HG03460 (cell line): ENCODE results near the gene STX19.
A peak's percentile ranks its signal among the peaks of the same experiment; 100 is the strongest.

Source experiments
- ATAC-seq: cut with Tn5 transposase; IDR thresholded peaks from one replicate; pipeline ENCODE4 v1.9.1; 2021; ENCODE audit not compliant: unreplicated experiment

Gene STX19

GRCh38 chr3:94036909-94037507 is 8.6 kb upstream of the STX19 start:
- no peak for ATAC-seq

- no peak for ATAC-seq
Measured at GRCh38 chr3:94026623-94027022, 1.8 kb downstream of the STX19 start.

GRCh38 chr3:94024385-94024784 is 4.0 kb downstream of the STX19 start:
- no peak for ATAC-seq

DNA sequence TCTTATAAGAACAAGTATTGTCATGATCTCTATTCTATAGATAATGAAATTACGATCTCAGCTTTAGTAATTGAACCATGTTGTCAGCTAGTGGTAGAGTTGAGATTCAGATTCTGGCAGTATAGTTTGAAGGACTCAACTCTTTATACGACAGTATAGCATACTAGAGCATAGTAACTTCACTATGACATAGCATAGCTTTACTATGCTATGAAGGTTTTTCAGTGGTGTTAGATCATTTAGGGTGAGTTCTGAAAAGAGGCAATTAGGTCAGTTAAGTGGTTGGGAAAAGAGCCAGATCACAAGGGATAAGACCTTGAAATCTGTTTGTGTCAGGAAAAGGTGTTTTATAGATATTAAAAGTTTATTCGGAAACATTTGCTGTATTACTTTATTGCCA is 8.1 kb downstream of the STX19 start:
- no peak for ATAC-seq

DNA sequence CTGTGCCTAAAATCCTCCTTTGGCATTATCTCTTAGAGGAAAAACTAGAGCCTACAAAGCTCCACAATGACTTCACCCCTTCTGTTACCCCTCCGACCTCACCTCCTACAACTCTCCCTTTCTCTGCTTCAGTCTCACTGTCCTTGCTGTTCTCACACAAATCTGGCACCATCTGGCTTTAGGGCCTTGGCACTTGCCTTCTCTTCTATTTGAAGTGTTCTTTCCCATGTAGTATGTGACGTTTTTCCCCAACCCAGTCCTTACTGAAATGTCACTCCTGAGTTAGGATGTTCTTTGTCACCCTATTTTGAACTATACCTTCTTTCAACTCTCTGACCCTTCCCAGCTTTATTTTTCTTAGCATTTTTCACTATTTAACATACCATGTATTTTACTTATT is 8.7 kb downstream of the STX19 start:
- ATAC-seq: no peak

DNA sequence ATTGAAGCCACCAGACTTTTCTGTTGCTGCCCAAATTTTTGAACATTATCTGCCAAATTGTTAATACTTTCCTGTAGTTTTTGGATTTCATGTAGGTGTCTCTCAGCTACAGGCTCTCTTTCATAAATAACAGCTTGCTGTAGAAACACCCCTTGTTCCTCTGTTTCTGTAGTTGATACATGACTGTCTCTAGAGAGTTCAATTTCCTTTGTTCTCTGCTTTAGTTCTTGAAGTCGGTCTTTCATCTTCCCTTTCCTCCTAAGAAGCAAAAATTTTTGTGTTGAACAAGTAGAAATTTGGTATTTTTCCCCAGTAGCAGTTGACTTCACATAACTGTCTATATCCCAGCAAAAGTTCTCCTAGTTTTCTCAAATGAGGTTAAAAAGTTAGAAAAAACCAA is 13.4 kb downstream of the STX19 start:
- ATAC-seq: no peak

- ATAC-seq: no peak
Measured at GRCh38 chr3:94012185-94012584, 16.2 kb downstream of the STX19 start.

DNA sequence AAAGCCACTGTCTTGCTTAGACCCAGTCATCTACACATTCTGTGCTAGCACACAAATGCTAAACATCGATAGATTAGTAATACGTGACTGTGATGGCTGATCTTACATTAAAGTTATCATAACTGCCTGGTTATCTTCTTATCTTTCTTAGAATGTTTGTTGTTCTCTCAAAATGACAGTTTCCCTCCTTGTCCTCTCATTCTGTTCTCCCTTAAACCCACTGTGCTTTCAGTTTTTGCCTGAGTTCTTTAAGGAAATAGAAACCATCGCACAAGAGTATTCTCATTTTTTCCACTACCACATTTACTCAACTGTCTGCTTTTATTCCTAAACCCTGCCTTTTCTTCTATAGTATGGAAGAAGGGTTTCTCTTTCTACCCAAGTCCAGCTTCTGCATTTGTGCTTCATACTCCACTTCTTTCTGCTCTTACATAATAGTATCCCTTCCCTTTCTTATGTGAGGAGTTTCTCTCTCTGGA is 17.1 kb downstream of the STX19 start:
- no peak for ATAC-seq

- no peak for ATAC-seq
Measured at GRCh38 chr3:94009608-94010007, 18.8 kb downstream of the STX19 start.

DNA sequence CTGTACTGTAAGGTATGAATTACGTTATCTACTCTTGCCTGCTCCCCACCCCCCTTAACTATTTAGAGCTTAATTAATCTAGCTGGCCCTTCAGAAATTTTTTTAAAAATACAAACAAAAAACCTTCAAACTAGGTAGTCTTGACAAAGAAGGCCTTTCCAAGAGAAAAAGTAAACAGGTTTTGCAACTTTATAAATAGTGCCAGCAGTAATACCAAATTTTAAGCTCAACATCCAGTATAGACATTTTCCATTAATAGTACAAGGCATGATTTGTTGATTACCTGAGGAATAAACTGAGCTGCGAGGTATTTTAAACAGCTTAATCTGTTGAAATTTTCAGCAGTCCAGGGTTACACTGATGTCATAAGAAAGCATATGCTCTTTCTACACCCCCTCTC is 20.1 kb downstream of the STX19 start:
- no peak for ATAC-seq

- ATAC-seq: peak; percentile 89
Measured at GRCh38 chr3:94004301-94004910, 24.0 kb downstream of the STX19 start.

DNA sequence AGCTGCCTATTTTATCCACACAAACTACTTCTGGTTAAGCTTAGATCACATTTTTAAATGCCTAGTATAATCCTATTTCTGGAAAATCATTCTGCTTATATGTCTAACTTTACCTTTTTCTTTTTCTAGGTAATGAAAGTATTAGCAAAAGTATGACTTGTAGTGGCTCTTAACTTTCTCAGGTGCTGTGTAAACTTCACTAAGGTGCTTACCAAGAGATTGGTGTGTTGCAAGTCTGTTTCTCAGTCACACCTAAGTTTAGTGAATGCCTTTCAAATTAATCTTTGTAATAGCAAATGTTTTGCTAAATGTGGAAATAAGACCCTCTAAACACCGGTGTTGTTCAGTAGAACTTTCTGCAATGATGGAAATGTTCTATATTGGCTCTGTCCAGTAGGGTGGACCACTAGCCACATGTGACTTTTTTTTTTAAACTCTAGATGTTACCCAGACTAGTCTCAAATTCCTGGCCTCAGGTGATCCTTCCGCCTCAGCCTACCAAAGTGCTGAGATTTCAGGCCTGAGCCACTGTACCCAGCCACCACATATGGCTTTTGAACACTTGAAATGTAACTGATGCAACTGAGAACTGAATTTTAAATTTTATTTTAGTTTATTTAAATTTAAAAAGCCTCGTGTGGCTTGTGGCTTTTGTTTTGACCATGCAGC is 26.4 kb downstream of the STX19 start:
- ATAC-seq: no peak

GRCh38 chr3:94001191-94001590 is 27.2 kb downstream of the STX19 start:
- ATAC-seq: no peak

GRCh38 chr3:93994056-93994455 is 34.3 kb downstream of the STX19 start:
- no peak for ATAC-seq

DNA sequence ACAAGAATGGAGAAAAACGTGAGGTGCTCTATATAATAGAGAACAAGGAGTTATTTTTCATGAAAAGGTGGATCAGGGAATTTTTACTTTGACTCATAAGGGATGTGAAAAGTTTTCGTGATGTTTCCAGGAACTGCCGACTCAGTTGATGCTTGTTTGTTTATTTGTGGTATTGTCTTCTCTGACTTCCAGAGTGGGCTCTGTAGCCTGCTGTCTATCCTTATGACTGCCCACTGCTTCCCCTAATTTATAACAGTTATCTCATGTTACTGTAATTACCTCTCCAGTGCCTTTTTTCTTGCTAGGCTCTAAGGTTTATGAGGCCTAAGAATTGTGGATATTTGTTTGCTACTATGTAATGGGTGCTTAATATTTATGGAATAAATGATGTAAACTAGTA is 36.2 kb downstream of the STX19 start:
- no peak for ATAC-seq

- ATAC-seq: no peak
Measured at GRCh38 chr3:93991631-93992030, 36.8 kb downstream of the STX19 start.

GRCh38 chr3:93989241-93989640 is 39.2 kb downstream of the STX19 start:
- ATAC-seq: no peak

DNA sequence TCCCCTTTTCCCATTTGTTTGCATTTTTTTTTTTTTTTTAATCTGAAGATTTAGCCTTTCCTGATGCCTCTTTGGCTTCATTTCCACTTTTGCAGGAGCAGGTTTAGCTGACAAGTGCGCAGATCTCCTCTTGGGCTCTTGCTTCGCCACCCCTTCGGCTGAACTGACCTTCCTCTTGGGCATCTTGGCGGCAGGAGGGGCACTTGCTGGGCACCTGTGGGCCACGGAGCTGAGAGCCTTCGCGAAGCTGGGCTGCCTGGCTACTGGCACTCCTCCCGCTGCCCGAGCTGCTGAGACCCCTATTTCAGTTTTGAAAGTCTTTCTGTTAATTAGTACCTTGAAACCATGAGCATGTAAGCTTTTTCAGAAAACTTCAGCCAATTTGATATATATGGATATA is 39.6 kb downstream of the STX19 start:
- ATAC-seq: no peak

DNA sequence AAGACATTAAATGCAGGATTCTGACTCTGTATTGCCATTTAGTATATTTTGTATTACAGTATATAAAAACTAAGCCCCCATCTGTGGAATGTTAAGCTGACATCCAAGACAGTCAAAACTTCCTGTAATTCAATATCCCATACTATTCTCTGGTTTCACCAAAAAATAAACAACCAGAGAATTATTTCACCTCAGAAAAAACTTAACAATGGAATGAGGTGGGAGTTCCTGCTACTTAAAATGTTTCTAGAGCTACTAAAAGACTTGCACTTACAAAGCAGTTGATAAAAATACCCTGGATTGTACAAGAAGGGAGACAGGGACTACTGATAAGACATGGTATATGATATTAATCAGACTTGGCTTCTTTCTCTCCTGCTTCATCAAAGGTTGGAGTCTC is 40.1 kb downstream of the STX19 start:
- no peak for ATAC-seq

DNA sequence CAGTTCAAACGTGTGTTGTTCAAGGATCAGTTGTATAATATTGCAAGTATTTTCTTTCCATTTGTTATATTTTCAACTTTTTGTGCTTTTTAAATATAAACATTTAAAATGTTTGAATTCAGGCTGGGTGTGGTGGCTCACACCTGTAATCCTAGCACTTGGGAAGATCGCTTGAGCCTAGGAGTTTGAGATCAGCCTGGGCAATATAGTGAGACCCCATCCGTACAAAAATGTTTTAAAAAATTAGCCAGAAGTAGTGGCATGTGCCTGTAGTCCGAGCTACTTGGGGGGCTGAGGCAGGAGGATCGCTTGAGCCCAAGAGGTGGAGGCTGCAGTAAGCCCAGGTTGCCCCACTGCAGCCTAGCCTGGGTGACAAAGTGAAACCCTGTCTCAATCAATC is 43.8 kb downstream of the STX19 start:
- ATAC-seq: no peak

DNA sequence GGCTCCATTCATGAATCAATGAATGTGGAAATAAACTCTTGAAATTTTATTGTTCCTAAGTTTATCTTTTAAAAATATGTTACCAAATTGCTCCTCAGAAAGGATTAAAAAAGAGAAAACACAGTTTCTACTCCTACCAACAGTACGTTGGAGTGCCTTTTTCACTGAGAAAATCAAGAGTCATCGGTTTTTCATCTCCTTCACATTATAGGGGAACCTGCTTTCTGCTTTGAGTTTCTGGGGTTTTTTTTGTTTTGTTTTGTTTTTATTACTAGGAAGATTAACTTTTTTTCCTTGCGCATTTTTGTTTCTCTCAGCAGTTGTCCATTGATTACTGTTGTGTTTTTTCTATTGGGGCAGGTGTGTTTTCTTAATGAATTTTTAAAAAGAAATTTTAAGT is 45.0 kb downstream of the STX19 start:
- ATAC-seq: no peak

GRCh38 chr3:93981649-93982048 is 46.7 kb downstream of the STX19 start:
- no peak for ATAC-seq
